ENCODE measurements around the gene FGG. TPM values are rescaled to one million over a fixed set of nuclear protein-coding genes. Genes with fewer than 3 reads are reported as not detected.

The FGG gene
- total and polyA plus RNA-seq, 11 donors = 0.35 to 1.0 (median 0.50) TPM; not detected in 8

DNA sequence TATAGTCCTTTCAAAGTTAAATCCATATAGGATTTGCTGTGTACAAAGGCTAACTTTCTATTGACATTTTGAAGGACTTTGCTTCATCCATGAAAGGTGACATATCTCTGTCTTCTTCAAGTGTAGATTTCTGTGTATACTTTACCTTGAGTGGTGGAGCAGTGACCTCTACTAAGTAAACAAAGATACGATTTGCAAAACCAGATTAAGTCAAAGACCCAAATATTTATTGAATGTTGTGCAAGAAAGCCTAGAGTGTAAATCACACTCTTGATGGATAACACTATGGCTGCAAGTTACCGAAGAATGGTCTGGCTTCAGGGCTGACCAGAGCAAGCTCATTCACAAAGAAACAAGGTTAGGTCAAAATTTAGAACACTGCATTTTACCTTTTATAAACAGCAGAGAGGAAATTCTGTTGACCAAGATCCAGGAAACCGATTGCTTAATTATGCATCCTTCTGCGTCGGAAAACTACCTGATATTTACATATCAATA is 5.4 kb upstream of the FGG start:
- Histone ChIP-seq H3K27me3 (no peaks in the 10 kb centered on the region), H3K27ac (no peak overlapping the region), H3K4me1 (peaks cover 0 to 9% (median 0%) of the 10 kb centered on the region in 12 donors), H3K36me3 (no peaks in the 10 kb centered on the region), H3K4me3 (no peak overlapping the region), H3K9me3 (no peaks in the 10 kb centered on the region)
- ATAC-seq (no peak), DNase-seq (no peak)
- TF ChIP-seq, protein P1, sequence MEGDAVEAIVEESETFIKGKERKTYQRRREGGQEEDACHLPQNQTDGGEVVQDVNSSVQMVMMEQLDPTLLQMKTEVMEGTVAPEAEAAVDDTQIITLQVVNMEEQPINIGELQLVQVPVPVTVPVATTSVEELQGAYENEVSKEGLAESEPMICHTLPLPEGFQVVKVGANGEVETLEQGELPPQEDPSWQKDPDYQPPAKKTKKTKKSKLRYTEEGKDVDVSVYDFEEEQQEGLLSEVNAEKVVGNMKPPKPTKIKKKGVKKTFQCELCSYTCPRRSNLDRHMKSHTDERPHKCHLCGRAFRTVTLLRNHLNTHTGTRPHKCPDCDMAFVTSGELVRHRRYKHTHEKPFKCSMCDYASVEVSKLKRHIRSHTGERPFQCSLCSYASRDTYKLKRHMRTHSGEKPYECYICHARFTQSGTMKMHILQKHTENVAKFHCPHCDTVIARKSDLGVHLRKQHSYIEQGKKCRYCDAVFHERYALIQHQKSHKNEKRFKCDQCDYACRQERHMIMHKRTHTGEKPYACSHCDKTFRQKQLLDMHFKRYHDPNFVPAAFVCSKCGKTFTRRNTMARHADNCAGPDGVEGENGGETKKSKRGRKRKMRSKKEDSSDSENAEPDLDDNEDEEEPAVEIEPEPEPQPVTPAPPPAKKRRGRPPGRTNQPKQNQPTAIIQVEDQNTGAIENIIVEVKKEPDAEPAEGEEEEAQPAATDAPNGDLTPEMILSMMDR (IDR thresholded peaks at IDR 0.05) = no peak
- TF ChIP-seq POLR2A (IDR thresholded peaks at IDR 0.05) = no peak
- WGBS, 4 donors = 63 to 77% (median 71%) methylated on average over 5 of the region's 5 CpGs
- intact Hi-C loops (cut with DNase I) = loop anchor here in 5 of 10 donors (1.0 to 5.0 kb wide), 4 partner anchors 61 to 66 kb away; partner anchors contain the start of gene PLRG1 (in 1 of the 5)

DNA sequence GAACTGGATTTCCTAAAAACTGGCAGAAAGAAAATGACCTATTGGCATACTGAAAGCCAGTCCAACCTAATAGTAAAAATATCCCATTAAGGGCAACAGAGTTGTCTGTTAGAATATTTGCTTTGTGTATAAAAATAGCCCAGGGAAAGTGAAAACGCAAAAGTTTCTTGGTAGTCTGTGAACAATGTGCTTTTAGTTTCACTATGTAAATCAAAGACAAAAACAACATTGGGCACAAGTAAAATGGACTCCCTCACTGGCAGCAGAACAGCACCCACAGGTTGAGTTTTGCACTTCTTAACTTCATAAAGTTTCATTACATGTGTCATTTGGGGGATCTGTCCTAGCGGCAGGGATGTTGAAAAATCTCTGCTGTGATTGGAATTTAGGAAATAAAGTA is 4.3 kb upstream of the FGG start:
- ATAC-seq (no peak), DNase-seq (no peak)
- TF ChIP-seq POLR2A (IDR thresholded peaks at IDR 0.05) = no peak
- TF ChIP-seq, protein P1 (IDR thresholded peaks at IDR 0.05) = no peak
- Histone ChIP-seq H3K27ac (no peak overlapping the region), H3K4me3 (no peak overlapping the region), H3K9me3 (no peaks in the 10 kb centered on the region), H3K36me3 (no peaks in the 10 kb centered on the region), H3K27me3 (no peaks in the 10 kb centered on the region), H3K4me1 (peaks cover 0 to 9% (median 0%) of the 10 kb centered on the region in 12 donors)
- intact Hi-C loops (cut with DNase I) = loop anchor here in 3 of 10 donors (5.0 kb wide), 2 partner anchors 59 to 64 kb away; partner anchors contain the start of gene PLRG1 (in 1 of the 3)
- 22 to 75% (median 59%) methylated on average over 2 of the region's 2 CpGs for WGBS, 4 donors

- H3K36me3 ChIP-seq = no peaks in the 10 kb centered on the region
- H3K4me3 ChIP-seq = no peak overlapping the region
- peaks cover 0 to 9% (median 0%) of the 10 kb centered on the region in 12 donors for H3K4me1 ChIP-seq
- DNase-seq = no peak
- 63 to 77% (median 64%) methylated on average over 4 of the region's 4 CpGs for WGBS, 4 donors
- TF ChIP-seq, protein P1 (IDR thresholded peaks at IDR 0.05) = no peak
- TF ChIP-seq POLR2A (IDR thresholded peaks at IDR 0.05) = no peak
- H3K27me3 ChIP-seq = no peaks in the 10 kb centered on the region
- H3K9me3 ChIP-seq = no peaks in the 10 kb centered on the region
- no peak overlapping the region for H3K27ac ChIP-seq
- no peak for ATAC-seq
- intact Hi-C loops (cut with DNase I) = loop anchor here in 3 of 10 donors (5.0 kb wide), 2 partner anchors 59 to 64 kb away; partner anchors contain the start of gene PLRG1 (in 1 of the 3)
Measured at GRCh38 chr4:154616287-154616686, 3.8 kb upstream of the FGG start.

- no peak overlapping the region for H3K27ac ChIP-seq
- no peaks in the 10 kb centered on the region for H3K36me3 ChIP-seq
- ATAC-seq (no peak), DNase-seq (no peak)
- no peaks in the 10 kb centered on the region for H3K9me3 ChIP-seq
- 84 to 90% (median 86%) methylated on average over 1 of the region's 1 CpG for WGBS, 4 donors
- intact Hi-C loops (cut with DNase I) = loop anchor here in 3 of 10 donors (5.0 kb wide), 2 partner anchors 58 to 63 kb away; partner anchors contain the start of gene PLRG1 (in 1 of the 3)
- H3K4me3 ChIP-seq = no peak overlapping the region
- H3K27me3 ChIP-seq = peaks cover 0 to 4% (median 0%) of the 10 kb centered on the region in 9 donors
- TF ChIP-seq POLR2A (IDR thresholded peaks at IDR 0.05) = no peak
- TF ChIP-seq, protein P1 (IDR thresholded peaks at IDR 0.05) = no peak
- peaks cover 0 to 9% (median 0%) of the 10 kb centered on the region in 12 donors for H3K4me1 ChIP-seq
Measured at GRCh38 chr4:154615211-154615610, 2.8 kb upstream of the FGG start.

Measured in heart left ventricle (tissue), 16 donors.